Fibroblast of pulmonary artery (primary cell): ENCODE results near the gene APBB2.

Source experiments
- DNase-seq: peaks from one replicate; pipeline ENCODE4 v3.0.0-alpha.2; 2010; ENCODE audit warnings: low read depth
- H3K4me3 ChIP-seq: replicated peaks from 2 replicates; pipeline ENCODE4 v1.5.1; 2011; ENCODE audit warnings: low read depth, mild to moderate bottlenecking, control low read depth, low read length, moderate library complexity
- TF ChIP-seq, protein P1 (sequence below): IDR thresholded peaks from 2 replicates; pipeline ENCODE4 v1.5.1; 2011; ENCODE audit warnings: mild to moderate bottlenecking, control low read depth, low read length, inconsistent platforms; ENCODE audit errors: missing control alignments

APBB2 gene

DNA sequence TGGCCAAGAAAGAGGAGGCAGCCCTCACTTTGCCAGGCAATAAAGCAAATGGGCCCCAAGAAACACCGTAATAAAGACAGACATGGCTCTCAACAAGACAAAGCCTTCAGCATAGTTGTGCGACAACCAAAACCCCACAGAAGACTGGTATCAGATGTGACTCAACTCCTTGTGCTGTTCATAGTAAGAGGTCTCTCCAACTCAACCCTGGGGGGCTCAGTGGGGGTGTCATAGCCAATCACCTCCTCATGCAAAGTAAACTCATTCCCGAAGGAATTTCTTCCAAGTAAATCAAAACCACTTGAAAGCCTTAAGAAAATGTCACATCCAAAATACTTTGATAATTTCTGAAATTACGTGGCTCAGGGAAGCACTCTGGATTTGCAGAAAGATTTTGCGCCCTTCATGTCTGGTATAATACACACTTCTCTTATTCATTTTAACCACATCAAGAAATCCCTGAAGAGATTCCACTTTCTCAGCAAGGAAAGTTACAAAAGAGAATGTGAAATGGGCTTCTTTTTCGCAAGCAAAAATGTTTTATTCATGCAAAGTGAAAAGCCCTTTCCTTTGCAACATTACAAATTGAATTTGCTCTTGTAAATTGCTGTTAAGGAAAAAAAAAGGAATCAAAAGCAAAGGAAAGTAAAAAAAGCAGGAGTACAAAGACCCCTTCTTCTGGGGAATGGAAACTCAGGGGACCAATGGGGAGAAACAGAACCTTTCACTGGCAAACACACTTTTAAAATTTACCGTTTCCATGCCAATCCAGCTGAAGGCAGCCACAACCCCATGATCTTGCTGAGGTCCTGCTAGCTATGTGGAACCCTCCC, 327.2 kb downstream of the APBB2 start:
- TF ChIP-seq, protein P1, sequence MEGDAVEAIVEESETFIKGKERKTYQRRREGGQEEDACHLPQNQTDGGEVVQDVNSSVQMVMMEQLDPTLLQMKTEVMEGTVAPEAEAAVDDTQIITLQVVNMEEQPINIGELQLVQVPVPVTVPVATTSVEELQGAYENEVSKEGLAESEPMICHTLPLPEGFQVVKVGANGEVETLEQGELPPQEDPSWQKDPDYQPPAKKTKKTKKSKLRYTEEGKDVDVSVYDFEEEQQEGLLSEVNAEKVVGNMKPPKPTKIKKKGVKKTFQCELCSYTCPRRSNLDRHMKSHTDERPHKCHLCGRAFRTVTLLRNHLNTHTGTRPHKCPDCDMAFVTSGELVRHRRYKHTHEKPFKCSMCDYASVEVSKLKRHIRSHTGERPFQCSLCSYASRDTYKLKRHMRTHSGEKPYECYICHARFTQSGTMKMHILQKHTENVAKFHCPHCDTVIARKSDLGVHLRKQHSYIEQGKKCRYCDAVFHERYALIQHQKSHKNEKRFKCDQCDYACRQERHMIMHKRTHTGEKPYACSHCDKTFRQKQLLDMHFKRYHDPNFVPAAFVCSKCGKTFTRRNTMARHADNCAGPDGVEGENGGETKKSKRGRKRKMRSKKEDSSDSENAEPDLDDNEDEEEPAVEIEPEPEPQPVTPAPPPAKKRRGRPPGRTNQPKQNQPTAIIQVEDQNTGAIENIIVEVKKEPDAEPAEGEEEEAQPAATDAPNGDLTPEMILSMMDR = no peak
- no peak for DNase-seq
- H3K4me3 ChIP-seq = no peak overlapping the region

DNA sequence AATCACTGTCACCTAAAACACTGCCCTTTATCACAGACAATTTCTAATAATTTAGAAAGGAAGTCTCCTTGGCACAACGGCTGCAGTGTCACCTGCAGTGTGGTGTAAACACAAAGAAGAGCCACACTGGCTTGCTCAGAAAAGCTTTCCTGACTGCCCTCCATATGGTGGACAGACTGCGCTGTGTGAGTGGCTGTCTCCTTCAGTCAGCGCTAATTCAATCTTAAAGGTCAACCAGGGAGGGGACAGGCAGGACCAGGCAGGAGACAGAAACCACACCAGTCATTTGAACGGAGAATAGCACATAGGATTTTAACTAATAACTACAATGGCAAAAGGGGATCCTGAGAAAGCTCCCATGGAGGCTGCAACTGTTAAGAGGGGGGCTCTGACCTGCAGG, 332.5 kb downstream of the APBB2 start:
- TF ChIP-seq, protein P1 = no peak
- H3K4me3 ChIP-seq = no peak overlapping the region
- DNase-seq = no peak

DNA sequence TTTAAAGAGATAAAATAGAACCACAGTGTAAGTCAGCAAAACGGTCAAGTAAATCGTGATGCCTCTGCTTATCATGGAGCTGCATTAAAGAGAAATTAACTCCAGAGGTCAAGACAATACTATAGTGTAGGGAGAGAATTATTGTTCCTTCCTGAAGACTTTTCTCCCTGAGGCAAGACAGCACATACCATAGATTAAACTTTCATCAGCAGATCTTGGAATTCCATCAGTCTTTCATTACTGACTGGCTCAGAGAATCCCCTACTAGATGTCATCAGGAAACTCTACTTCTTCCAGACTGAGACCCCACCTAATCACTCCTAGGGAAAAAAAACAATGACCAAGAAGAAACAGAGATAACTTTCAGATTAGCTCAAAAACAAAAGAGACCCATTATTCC, 333.2 kb downstream of the APBB2 start:
- no peak for DNase-seq
- no peak overlapping the region for H3K4me3 ChIP-seq
- TF ChIP-seq, protein P1 = no peak

DNA sequence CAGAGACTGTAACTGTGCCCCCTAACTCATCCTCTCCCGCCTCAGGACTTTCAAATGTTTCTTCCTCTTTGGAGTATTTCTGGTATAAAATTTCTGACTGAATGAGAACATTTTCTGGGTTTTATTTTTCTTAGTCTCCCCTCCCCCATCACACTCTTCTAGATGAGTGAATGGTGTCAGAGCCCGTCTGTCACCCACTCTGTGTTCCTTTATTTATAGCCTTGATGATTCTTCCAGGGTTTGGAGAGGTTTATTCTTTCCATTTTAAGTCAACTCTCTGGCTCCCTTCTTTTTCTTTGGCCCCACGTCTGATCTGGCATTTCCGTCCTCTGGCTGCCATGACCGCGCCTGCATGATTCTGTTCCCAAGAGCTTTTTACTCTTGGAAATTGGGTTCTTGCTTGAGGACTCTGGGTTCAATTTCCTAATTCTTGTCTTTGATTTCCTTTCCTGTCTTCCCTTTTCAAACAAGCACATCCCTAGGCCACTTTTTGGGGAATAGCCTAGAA, 335.7 kb downstream of the APBB2 start:
- TF ChIP-seq, protein P1 = no peak
- DNase-seq = no peak
- H3K4me3 ChIP-seq = no peak overlapping the region

DNA sequence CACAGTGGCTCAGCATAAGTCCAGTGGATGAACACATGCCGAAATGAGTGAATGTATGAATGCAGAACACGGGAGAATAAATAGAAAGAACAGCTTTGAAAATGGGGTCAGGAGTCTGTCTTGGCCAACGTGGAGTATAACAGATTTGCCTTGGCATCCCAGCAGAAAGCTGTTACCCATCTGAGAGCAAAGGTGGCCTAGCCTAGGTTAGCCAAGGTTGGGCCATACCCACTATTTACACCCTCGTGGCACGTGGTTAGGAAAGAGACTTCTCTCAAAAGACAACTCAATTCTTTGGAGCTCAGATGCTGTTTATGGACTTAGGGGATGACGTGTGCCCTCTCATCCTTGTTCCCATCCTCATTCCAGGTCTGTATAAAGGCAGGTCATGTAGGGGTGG, 337.3 kb downstream of the APBB2 start:
- TF ChIP-seq, protein P1 = no peak
- DNase-seq = no peak
- no peak overlapping the region for H3K4me3 ChIP-seq

DNA sequence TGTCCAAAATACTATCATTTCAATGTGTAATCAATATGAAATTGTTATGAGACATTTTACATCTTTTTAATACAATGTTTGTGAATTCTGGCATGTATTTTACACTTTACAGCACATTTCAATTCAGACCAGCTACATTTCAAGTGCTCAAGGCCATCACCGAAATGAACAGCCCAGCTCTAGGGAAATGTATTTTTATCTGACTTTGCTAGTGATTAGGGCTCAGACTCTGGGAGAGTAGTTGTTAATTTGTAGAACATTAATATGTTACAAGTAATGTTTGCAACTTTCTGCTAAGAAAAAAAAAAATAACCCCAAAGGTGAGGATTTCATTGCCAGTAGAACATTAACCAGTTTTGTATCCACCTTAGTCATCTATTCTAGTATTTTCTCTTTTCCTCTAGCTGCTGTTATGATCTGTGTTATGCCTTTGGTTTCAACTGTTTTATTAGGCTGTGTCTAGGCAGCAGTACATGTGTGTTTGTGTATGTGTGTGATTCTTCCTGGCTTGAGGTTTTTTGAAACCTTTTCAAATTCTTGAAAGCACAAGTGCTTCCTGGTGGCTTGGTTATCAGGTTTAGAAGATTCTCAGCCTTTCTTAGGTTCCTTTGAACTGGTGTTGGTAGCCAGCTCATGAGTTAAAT, 338.7 kb downstream of the APBB2 start:
- no peak overlapping the region for H3K4me3 ChIP-seq
- TF ChIP-seq, protein P1 = no peak
- no peak for DNase-seq
